Measurements from ENCODE around the gene NOL4L.
"Not testable (repeated sequence)": the region's sequence is repeated elsewhere in the genome, so short reads cannot be mapped to it uniquely, and the experiment has no call there.

Gene NOL4L

DNA sequence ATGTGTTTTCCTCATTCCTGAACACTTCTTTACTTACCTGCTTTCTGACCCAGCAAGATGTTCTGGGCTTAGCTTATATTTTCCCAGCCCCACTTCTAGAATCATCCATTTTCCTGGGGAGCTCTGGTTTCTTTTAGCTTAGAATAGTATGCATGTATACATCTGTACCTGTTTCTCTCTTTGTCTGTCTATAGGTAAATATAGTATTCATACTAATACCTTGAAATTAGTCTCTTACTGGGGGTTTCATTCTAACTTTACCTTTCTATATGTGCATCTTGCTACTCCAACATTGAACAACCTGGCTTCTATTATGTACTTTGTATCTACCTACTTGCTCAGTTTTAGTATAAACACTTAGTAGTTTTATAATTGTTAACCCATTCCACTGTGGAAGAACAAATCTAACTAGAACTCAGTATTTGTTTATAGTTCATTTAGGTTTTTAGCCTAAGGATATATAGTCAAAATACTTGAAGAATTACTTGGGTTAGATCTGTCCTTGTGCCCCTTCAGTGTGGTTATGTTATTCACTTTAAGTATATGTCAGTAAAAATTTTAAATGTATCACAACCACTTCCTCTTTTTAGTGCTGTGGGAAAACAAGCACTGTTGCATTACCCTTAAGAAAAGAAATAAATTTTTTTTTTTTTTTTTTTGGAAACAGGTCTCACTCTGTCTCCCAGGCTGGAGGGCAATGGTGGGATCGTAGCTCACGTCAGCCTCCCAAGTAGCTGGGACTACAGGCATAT, 173.0 kb downstream of the NOL4L start:
- DNase-seq: no peak

DNA sequence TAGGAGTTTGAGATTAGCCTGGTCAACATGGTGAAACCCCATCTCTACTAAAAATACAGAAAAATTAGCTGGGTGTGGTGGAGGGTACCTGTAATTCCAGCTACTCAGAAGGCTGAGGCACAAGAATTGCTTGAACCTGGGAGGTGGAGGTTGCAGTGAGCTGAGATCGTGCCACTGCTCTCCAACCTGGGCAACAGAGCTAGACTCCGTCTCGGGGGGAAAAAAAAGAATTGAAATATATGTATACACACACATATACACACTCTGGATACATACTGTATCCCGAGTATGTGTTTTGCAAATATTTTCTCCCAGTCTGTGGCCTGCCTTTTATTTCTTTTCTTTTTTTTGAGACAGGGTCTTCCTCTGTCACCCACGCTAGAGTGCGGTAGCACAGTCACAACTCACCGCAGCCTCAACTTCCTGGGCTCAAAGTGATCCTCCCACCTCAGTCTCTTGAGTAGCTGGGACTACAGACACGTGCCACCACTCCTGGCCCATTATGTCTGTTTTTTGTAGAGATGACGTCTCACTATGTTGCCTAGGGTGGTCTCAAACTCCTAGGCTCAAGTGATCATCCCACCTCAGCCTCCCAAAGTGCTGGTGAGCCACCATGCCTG, 177.9 kb downstream of the NOL4L start:
- DNase-seq: not testable (repeated sequence)

GRCh38 chr20:32406701-32407100, 178.4 kb downstream of the NOL4L start:
- no peak for DNase-seq

DNA sequence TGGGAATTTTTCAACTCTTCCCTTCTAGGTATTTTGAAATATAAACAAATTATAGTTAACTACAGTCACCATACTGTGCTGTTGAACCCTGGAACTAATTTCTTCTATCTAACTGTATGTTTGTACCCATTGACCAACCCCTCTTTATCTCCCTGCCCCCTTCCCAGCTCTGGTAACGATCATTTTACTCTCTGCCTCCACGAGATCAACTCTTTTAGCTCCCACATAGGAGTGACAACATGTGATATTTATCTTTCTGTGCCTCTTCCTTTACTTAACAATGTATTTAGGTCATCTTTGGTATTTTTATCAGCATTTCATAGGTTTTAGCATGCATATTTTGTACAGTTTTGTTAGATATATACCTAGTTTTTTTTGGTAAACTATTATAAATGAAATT, 181.1 kb downstream of the NOL4L start:
- no peak for DNase-seq

DNA sequence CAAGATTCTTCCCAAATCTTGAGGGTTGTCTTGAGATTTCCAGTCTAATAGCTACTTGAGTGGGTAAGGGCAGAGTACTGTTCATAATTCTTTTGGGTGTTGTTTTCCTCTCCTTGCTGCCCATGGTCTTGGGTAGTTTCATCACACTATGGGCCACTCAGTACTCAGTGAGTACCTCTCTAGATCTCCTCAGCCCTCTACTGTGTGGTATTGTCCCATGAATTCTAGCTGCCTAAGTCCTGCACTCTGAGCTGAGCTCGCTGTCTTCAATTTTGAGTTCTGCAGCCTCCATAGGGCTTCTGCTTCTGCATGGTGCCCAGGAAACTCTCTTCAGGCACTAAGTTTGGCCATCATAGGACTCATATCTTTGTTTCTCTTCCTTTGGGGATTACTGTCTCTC, 184.7 kb downstream of the NOL4L start:
- DNase-seq: no peak

GRCh38 chr20:32397567-32398084, 187.5 kb downstream of the NOL4L start:
- DNase-seq: no peak

- no peak for DNase-seq
Measured at GRCh38 chr20:32396646-32397160, 188.4 kb downstream of the NOL4L start.

DNA sequence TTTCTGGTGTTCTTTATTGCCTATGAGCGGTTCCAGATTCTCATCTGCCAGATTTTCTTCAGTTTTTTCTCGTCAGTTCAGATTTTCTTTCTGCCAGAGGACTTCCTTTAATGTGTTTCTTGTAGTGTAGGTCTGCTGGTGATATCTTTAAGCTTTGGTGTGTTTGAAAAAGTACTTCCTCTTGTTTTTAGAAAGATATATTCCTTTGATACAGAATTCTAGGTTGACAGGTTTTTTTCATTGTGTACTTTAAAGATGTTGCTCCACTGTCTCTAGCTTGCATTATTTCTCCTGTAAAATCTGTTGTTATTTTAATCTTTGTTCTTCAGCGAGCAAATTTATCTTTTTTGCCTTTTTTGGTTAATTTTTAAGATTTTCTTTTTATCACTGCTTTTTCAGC, 190.1 kb downstream of the NOL4L start:
- DNase-seq: no peak

Measured in NCI-H1417 (cell line).